T-cell (primary cell): ENCODE data around the gene SLCO2A1. TPM values are rescaled to one million over a fixed set of nuclear protein-coding genes. Genes with fewer than 3 reads are reported as not detected.

Source experiments
- ATAC-seq, 4 experiments: fragments of 200-7000 bp in 3 of 4; fragments of 150-1000 bp in 1 of 4; cut with Tn5 transposase; replicated peaks in 1 of 4; 1 replicate in 3 of 4; 2 replicates in 1 of 4; pipeline ENCODE4 v1.10.0; 2021; ENCODE audit warnings: moderate library complexity in 3 of 4, mild to moderate bottlenecking in 2 of 4, moderate number of reproducible peaks in 1 of 4
- CTCF ChIA-PET, 2 donors: fragments of 300-600 bp; sonication (Branson Sonifier 250); formaldehyde crosslinking; loops; one replicate each; lab custom pipeline; 2022; ENCODE audit warnings: antibody characterized with exemption in 2 of 2; lab: Charles Lee
- POLR2A ChIA-PET, 2 donors: fragments of 300-600 bp; sonication (Branson Sonifier 250); formaldehyde crosslinking; loops; one replicate each; lab custom pipeline; 2022; ENCODE audit warnings: antibody characterized with exemption in 2 of 2; lab: Charles Lee
- DNase-seq, 35 experiments: peaks; one replicate each; pipeline versions ENCODE4 v3.0.0 to v3.0.0-alpha.2; 2013 to 2023
- H3K27ac ChIP-seq: one replicate; pipeline ENCODE4 v1.5.1; 2013; ENCODE audit warnings: low read length
- H3K27me3 ChIP-seq, 2 experiments: replicated peaks in 1 of 2; 1 replicate in 1 of 2; 2 replicates in 1 of 2; pipeline versions ENCODE4 v1.6.1 to v1.7.0; 2013; ENCODE audit warnings: low read length in 1 of 2, mixed read lengths in 1 of 2; ENCODE audit not compliant: control insufficient read depth in 2 of 2, insufficient read depth in 2 of 2; ENCODE audit errors: extremely low read depth in 1 of 2
- H3K36me3 ChIP-seq, 2 donors: 1 replicate in 1 of 2; 2 replicates in 1 of 2; pipeline versions ENCODE4 v1.6.1 to v1.7.0; 2013; ENCODE audit warnings: low read length in 1 of 2; ENCODE audit not compliant: control insufficient read depth in 2 of 2, insufficient read depth in 1 of 2; ENCODE audit errors: extremely low read depth in 1 of 2
- H3K4me1 ChIP-seq, 2 experiments: 1 replicate in 1 of 2; 2 replicates in 1 of 2; pipeline versions ENCODE4 v1.6.1 to v1.7.0; 2013; ENCODE audit warnings: low read length in 2 of 2, mixed read lengths in 1 of 2; ENCODE audit not compliant: insufficient read depth in 2 of 2, control insufficient read depth in 1 of 2; ENCODE audit errors: extremely low read depth in 1 of 2
- H3K4me3 ChIP-seq, 2 donors: 1 replicate in 1 of 2; 2 replicates in 1 of 2; pipeline versions ENCODE4 v1.5.1 to v1.7.0; 2013; ENCODE audit warnings: mild to moderate bottlenecking in 2 of 2, low read length in 1 of 2, moderate library complexity in 1 of 2; ENCODE audit not compliant: control insufficient read depth in 1 of 2; ENCODE audit errors: extremely low read depth in 1 of 2
- H3K9me3 ChIP-seq: 2 replicates; pipeline ENCODE4 v1.7.0; 2013
- H3K27ac Mint-ChIP-seq, 2 donors: one replicate each; pipeline ENCODE4 v1.8.0; 2020 to 2021; ENCODE audit warnings: mild to moderate bottlenecking in 2 of 2, mixed read lengths in 2 of 2
- H3K27me3 Mint-ChIP-seq, 2 donors: one replicate each; pipeline ENCODE4 v1.8.0; 2021 to 2022; ENCODE audit warnings: mixed read lengths in 2 of 2
- H3K36me3 Mint-ChIP-seq: one replicate; pipeline ENCODE4 v1.8.0; 2021; ENCODE audit warnings: mixed read lengths
- H3K4me1 Mint-ChIP-seq, 3 donors: one replicate each; pipeline ENCODE4 v1.8.0; 2020 to 2022; ENCODE audit warnings: mixed read lengths in 3 of 3, mild to moderate bottlenecking in 1 of 3
- H3K4me3 Mint-ChIP-seq, 3 donors: one replicate each; pipeline ENCODE4 v1.8.0; 2020 to 2022; ENCODE audit warnings: mild to moderate bottlenecking in 3 of 3, mixed read lengths in 3 of 3, moderate library complexity in 3 of 3
- H3K9me3 Mint-ChIP-seq, 3 donors: one replicate each; pipeline ENCODE4 v1.8.0; 2020 to 2022; ENCODE audit warnings: mixed read lengths in 3 of 3
- WGBS: methylation state at CpG from one replicate; pipeline ENCODE4 v1.1.5; 2013; ENCODE audit warnings: missing lambda C conversion rate; ENCODE audit not compliant: insufficient coverage; 5-methylcytosine and 5-hydroxymethylcytosine counted together
- total RNA-seq, 35 experiments: library from RNA in 6 of 35; stranded (reverse) in 6 of 35; fragments of 120-200 nt in 1 of 35; gene quantifications; one replicate each; pipeline versions ENCODE4 v1.2.1 to v1.2.4 and lab custom pipeline; 2013 to 2026

The SLCO2A1 gene
- total RNA-seq, 5 donors from 2014 or later (not counting 1 experiment from before 2014, with no cell fraction given): 0.18 to 0.39 (median 0.25) TPM; not detected in 2

GRCh38 chr3:133955892-133956291 lies 73.8 kb downstream of the SLCO2A1 start:
- H3K9me3 ChIP-seq: no peaks in the 10 kb centered on the region
- 85% methylated on average over 6 of the region's 10 CpGs for WGBS

GRCh38 chr3:133954717-133955360 lies 74.9 kb downstream of the SLCO2A1 start:
- Mint-ChIP-seq H3K27ac (no peak overlapping the region), H3K4me3 (no peak overlapping the region), H3K27me3 (peaks cover 9 to 12% of the 10 kb centered on the region in 2 donors), H3K9me3 (no peaks in the 10 kb centered on the region), H3K36me3 (no peaks in the 10 kb centered on the region), H3K4me1 (no peaks in the 10 kb centered on the region)
- ChIA-PET POLR2A (no interaction called here), CTCF (no interaction called here)
- H3K4me3 ChIP-seq: no peak overlapping the region
- 87% methylated on average over 11 of the region's 11 CpGs for WGBS
- peaks cover 0 to 31% of the 10 kb centered on the region in 2 experiments for H3K27me3 ChIP-seq
- DNase-seq (no peak), ATAC-seq (no peak)
- H3K4me1 ChIP-seq: no peaks in the 10 kb centered on the region
- H3K9me3 ChIP-seq: no peaks in the 10 kb centered on the region
- H3K27ac ChIP-seq: no peak overlapping the region
- no peaks in the 10 kb centered on the region for H3K36me3 ChIP-seq

More at GRCh38 chr3:133955892-133956291, 73.8 kb downstream of the SLCO2A1 start:
- Mint-ChIP-seq H3K27me3 (peaks cover 9 to 12% of the 10 kb centered on the region in 2 donors), H3K27ac (no peak overlapping the region), H3K9me3 (no peaks in the 10 kb centered on the region), H3K4me1 (no peaks in the 10 kb centered on the region), H3K36me3 (no peaks in the 10 kb centered on the region), H3K4me3 (no peak overlapping the region)
- Histone ChIP-seq H3K4me1 (no peaks in the 10 kb centered on the region), H3K27ac (no peak overlapping the region), H3K36me3 (no peaks in the 10 kb centered on the region), H3K27me3 (peaks cover 0 to 31% of the 10 kb centered on the region in 2 experiments), H3K4me3 (no peak overlapping the region)
- no peak for ATAC-seq
- no peak for DNase-seq
- POLR2A ChIA-PET: no interaction called here
- CTCF ChIA-PET: no interaction called here

- no peak overlapping the region for H3K27ac ChIP-seq
- H3K9me3 ChIP-seq: no peaks in the 10 kb centered on the region
- peaks cover 0 to 31% of the 10 kb centered on the region in 2 experiments for H3K27me3 ChIP-seq
- H3K4me3 ChIP-seq: no peak overlapping the region
- CTCF ChIA-PET: interaction anchor here in 1 of 2 donors (0.7 kb wide), 1 partner anchor 125 kb away, joined by 14 read pairs; no protein-coding TSS in a partner anchor
- H3K27me3 Mint-ChIP-seq: peaks cover 9% of the 10 kb centered on the region in 2 donors
- H3K36me3 ChIP-seq: no peaks in the 10 kb centered on the region
- H3K36me3 Mint-ChIP-seq: no peaks in the 10 kb centered on the region
- H3K4me1 Mint-ChIP-seq: no peaks in the 10 kb centered on the region
- WGBS: 91% methylated on average over 6 of the region's 6 CpGs
- no peaks in the 10 kb centered on the region for H3K9me3 Mint-ChIP-seq
- POLR2A ChIA-PET: no interaction called here
- H3K4me1 ChIP-seq: no peaks in the 10 kb centered on the region
- no peak for DNase-seq
- no peak for ATAC-seq
- H3K27ac Mint-ChIP-seq: no peak overlapping the region
- no peak overlapping the region for H3K4me3 Mint-ChIP-seq
Observed at GRCh38 chr3:133953297-133953696, 76.4 kb downstream of the SLCO2A1 start.

GRCh38 chr3:133949438-133949837 lies 80.3 kb downstream of the SLCO2A1 start:
- Histone ChIP-seq H3K27ac (no peak overlapping the region), H3K27me3 (peaks cover 0 to 10% of the 10 kb centered on the region in 2 experiments), H3K4me1 (no peaks in the 10 kb centered on the region), H3K4me3 (no peak overlapping the region), H3K9me3 (no peaks in the 10 kb centered on the region), H3K36me3 (no peaks in the 10 kb centered on the region)
- no peak overlapping the region for H3K4me3 Mint-ChIP-seq
- H3K27me3 Mint-ChIP-seq: peaks cover 0 to 4% of the 10 kb centered on the region in 2 donors
- ChIA-PET POLR2A (no interaction called here), CTCF (no interaction called here)
- H3K27ac Mint-ChIP-seq: no peak overlapping the region
- no CpG with 5 or more reads among the region's 2 CpGs for WGBS
- ATAC-seq: no peak
- peaks cover 0 to 4% (median 0%) of the 10 kb centered on the region in 3 donors for H3K4me1 Mint-ChIP-seq
- H3K9me3 Mint-ChIP-seq: no peaks in the 10 kb centered on the region
- no peaks in the 10 kb centered on the region for H3K36me3 Mint-ChIP-seq
- no peak for DNase-seq

- POLR2A ChIA-PET: no interaction called here
- H3K9me3 ChIP-seq: no peaks in the 10 kb centered on the region
- H3K4me3 ChIP-seq: no peak overlapping the region
- H3K27me3 ChIP-seq: peaks cover 0 to 10% of the 10 kb centered on the region in 2 experiments
- H3K27me3 Mint-ChIP-seq: peaks cover under 1 to 4% of the 10 kb centered on the region in 2 donors
- ATAC-seq (no peak), DNase-seq (no peak)
- WGBS: 71% methylated on average over 6 of the region's 7 CpGs
- no peak overlapping the region for H3K4me3 Mint-ChIP-seq
- no peaks in the 10 kb centered on the region for H3K4me1 ChIP-seq
- H3K36me3 ChIP-seq: no peaks in the 10 kb centered on the region
- no peaks in the 10 kb centered on the region for H3K9me3 Mint-ChIP-seq
- CTCF ChIA-PET: no interaction called here
- no peak overlapping the region for H3K27ac Mint-ChIP-seq
- H3K36me3 Mint-ChIP-seq: no peaks in the 10 kb centered on the region
- no peak overlapping the region for H3K27ac ChIP-seq
- peaks cover 1 to 4% (median 2%) of the 10 kb centered on the region in 3 donors for H3K4me1 Mint-ChIP-seq
Observed at GRCh38 chr3:133948996-133949395, 80.7 kb downstream of the SLCO2A1 start.

GRCh38 chr3:133948131-133948810 lies 81.5 kb downstream of the SLCO2A1 start:
- Histone ChIP-seq H3K4me3 (no peak overlapping the region), H3K36me3 (no peaks in the 10 kb centered on the region), H3K27ac (no peak overlapping the region), H3K4me1 (no peaks in the 10 kb centered on the region), H3K9me3 (no peaks in the 10 kb centered on the region), H3K27me3 (peaks cover 0 to 9% of the 10 kb centered on the region in 2 experiments)
- Mint-ChIP-seq H3K9me3 (no peaks in the 10 kb centered on the region), H3K4me3 (no peak overlapping the region), H3K36me3 (no peaks in the 10 kb centered on the region), H3K4me1 (peaks cover 3 to 8% (median 4%) of the 10 kb centered on the region in 3 donors), H3K27ac (no peak overlapping the region), H3K27me3 (peaks cover under 1 to 3% of the 10 kb centered on the region in 2 donors)
- ChIA-PET POLR2A (no interaction called here), CTCF (no interaction called here)
- ATAC-seq (no peak), DNase-seq (no peak)
- WGBS: 90% methylated on average over 8 of the region's 9 CpGs
